AG04450 (cell line): ENCODE measurements around the gene STC2. TPM values are rescaled to one million over a fixed set of nuclear protein-coding genes. Genes with fewer than 3 reads are reported as not detected.

Source experiments
- CTCF ChIA-PET: fragments of 300-600, 350-600 bp; formaldehyde crosslinking; extraction: SDS; loops from one replicate; lab custom pipeline; 2022; ENCODE audit warnings: antibody characterized with exemption, inconsistent platforms; lab: Charles Lee
- POLR2A ChIA-PET: fragments of 350-600 bp; formaldehyde crosslinking; extraction: SDS; loops from one replicate; lab custom pipeline; 2021; ENCODE audit warnings: antibody characterized with exemption, inconsistent platforms; lab: Yijun Ruan, JAX
- DNase-seq: peaks from one replicate; pipeline ENCODE4 v3.0.0-alpha.2; 2011; ENCODE audit warnings: low read depth, low spot score
- H3K27ac ChIP-seq: one replicate; pipeline ENCODE4 v1.5.1; 2012; ENCODE audit warnings: low read depth, low read length, control low read depth
- H3K27me3 ChIP-seq: one replicate; pipeline ENCODE4 v1.6.0; 2012; ENCODE audit warnings: low read length; ENCODE audit not compliant: control insufficient read depth, insufficient read depth
- H3K4me3 ChIP-seq: 2 replicates; pipeline ENCODE4 v1.5.1; 2011; ENCODE audit warnings: mild to moderate bottlenecking, low read depth, low read length, control low read depth
- H3K9me3 ChIP-seq: 2 replicates; pipeline ENCODE4 v1.5.1; 2012; ENCODE audit warnings: low read length; ENCODE audit not compliant: control insufficient read depth, insufficient read depth
- CTCF ChIP-seq: IDR thresholded peaks from 2 replicates; pipeline ENCODE4 v1.5.1; 2011; ENCODE audit warnings: low read depth, low read length, control low read depth, inconsistent platforms
- polyA plus RNA-seq: library from polyadenylated mRNA; depleted of rRNA; stranded (reverse); fragments of >200 nt; gene quantifications from 2 replicates; pipeline ENCODE4 v1.2.3, GENCODE V29; 2011

STC2 gene
- polyA plus RNA-seq, 1 experiment, result 185 TPM

GRCh38 chr5:173331956-173332479 is 3.8 kb upstream of the STC2 start:
- ChIA-PET POLR2A (interaction anchor here (2.2 kb wide), 1 partner anchor 37 kb away, joined by 16 read pairs; no protein-coding TSS in a partner anchor), CTCF (interaction anchor here (0.6 to 7.3 kb wide), 21 partner anchors 13 to 641 kb away, joined by 3 to 121 read pairs (median 4); partner anchors contain the start of gene BOD1)
- no peak for DNase-seq
- no peak overlapping the region for H3K27ac ChIP-seq
- H3K4me3 ChIP-seq, result no peak overlapping the region
- no peaks in the 10 kb centered on the region for H3K27me3 ChIP-seq
- peaks cover 5% of the 10 kb centered on the region for H3K9me3 ChIP-seq
- peak; percentile 90 for TF ChIP-seq CTCF

- CTCF ChIA-PET, result interaction anchor here (0.6 to 7.3 kb wide), 21 partner anchors 12 to 642 kb away, joined by 3 to 121 read pairs (median 4); partner anchors contain the start of gene BOD1
- Histone ChIP-seq H3K4me3 (no peak overlapping the region), H3K27me3 (no peaks in the 10 kb centered on the region), H3K27ac (no peak overlapping the region), H3K9me3 (peaks cover 5% of the 10 kb centered on the region)
- TF ChIP-seq CTCF, result no peak
- no peak for DNase-seq
- POLR2A ChIA-PET, result interaction anchor here (2.2 kb wide), 1 partner anchor 36 kb away, joined by 16 read pairs; no protein-coding TSS in a partner anchor
Measured at GRCh38 chr5:173331287-173331686, 3.1 kb upstream of the STC2 start.

- ChIA-PET POLR2A (interaction anchor here (2.2 to 4.9 kb wide), 2 partner anchors 15 to 36 kb away, joined by 16 to 45 read pairs; no protein-coding TSS in a partner anchor), CTCF (interaction anchor here (0.8 to 7.3 kb wide), 8 partner anchors 15 to 643 kb away, joined by 3 to 121 read pairs (median 6); partner anchors contain the start of gene BOD1)
- Histone ChIP-seq H3K27me3 (no peaks in the 10 kb centered on the region), H3K9me3 (peaks cover 3% of the 10 kb centered on the region), H3K4me3 (no peak overlapping the region), H3K27ac (no peak overlapping the region)
- DNase-seq, result no peak
- no peak for TF ChIP-seq CTCF
Measured at GRCh38 chr5:173330338-173331206, 2.4 kb upstream of the STC2 start.

- DNase-seq, result no peak
Measured at GRCh38 chr5:173329491-173330337, 1.5 kb upstream of the STC2 start.

More at GRCh38 chr5:173329491-173330337, 1.5 kb upstream of the STC2 start:
- H3K27ac ChIP-seq, result peak overlapping the region; percentile 87
- no peak; the same call in 1 of the 2 replicates for TF ChIP-seq CTCF
- CTCF ChIA-PET, result interaction anchor here (0.6 to 7.3 kb wide), 8 partner anchors 14 to 286 kb away, joined by 3 to 121 read pairs (median 5); partner anchors contain the start of gene BOD1
- no peaks in the 10 kb centered on the region for H3K27me3 ChIP-seq
- POLR2A ChIA-PET, result interaction anchor here (0.5 to 4.9 kb wide), 5 partner anchors 14 to 654 kb away, joined by 3 to 45 read pairs (median 4); no protein-coding TSS in a partner anchor
- H3K4me3 ChIP-seq, result peak overlapping the region; percentile 96
- H3K9me3 ChIP-seq, result peaks cover 3% of the 10 kb centered on the region
